ENCODE data around the gene DISC1.

- TF ChIP-seq CTCF (IDR thresholded peaks at IDR 0.05): no peak
- TF ChIP-seq POLR2A (IDR thresholded peaks at IDR 0.05): no peak
These were observed 9.6 kb downstream of the DISC1 start for GRCh38 chr1:231636157-231636556.
